PFSK-1 (cell line): ENCODE results near the gene IRF2BPL.

Source experiments
- POLR2AphosphoS5 ChIP-seq: IDR thresholded peaks from 2 replicates; pipeline ENCODE4 v1.6.1; 2012; ENCODE audit warnings: low read depth, mild to moderate bottlenecking, control low read depth, low read length, moderate library complexity
- SIN3A ChIP-seq: IDR thresholded peaks from 2 replicates; pipeline ENCODE4 v1.6.1; 2012; ENCODE audit warnings: mild to moderate bottlenecking, low read length, moderate library complexity, borderline replicate concordance; ENCODE audit not compliant: insufficient read depth
- TAF1 ChIP-seq: IDR thresholded peaks from 2 replicates; pipeline ENCODE4 v1.6.1; 2012; ENCODE audit warnings: low read length, control low read depth, borderline replicate concordance; ENCODE audit not compliant: insufficient read depth
- TF ChIP-seq, protein P1 (sequence below), 2 experiments: IDR thresholded peaks; 2 replicates each; pipeline versions ENCODE4 v1.6.1 to v1.8.0; 2011 to 2012; ENCODE audit warnings: low read depth in 2 of 2, low read length in 2 of 2, control low read depth in 1 of 2, inconsistent platforms in 1 of 2, mild to moderate bottlenecking in 1 of 2, moderate library complexity in 1 of 2; ENCODE audit not compliant: insufficient read depth in 1 of 2

DNA sequence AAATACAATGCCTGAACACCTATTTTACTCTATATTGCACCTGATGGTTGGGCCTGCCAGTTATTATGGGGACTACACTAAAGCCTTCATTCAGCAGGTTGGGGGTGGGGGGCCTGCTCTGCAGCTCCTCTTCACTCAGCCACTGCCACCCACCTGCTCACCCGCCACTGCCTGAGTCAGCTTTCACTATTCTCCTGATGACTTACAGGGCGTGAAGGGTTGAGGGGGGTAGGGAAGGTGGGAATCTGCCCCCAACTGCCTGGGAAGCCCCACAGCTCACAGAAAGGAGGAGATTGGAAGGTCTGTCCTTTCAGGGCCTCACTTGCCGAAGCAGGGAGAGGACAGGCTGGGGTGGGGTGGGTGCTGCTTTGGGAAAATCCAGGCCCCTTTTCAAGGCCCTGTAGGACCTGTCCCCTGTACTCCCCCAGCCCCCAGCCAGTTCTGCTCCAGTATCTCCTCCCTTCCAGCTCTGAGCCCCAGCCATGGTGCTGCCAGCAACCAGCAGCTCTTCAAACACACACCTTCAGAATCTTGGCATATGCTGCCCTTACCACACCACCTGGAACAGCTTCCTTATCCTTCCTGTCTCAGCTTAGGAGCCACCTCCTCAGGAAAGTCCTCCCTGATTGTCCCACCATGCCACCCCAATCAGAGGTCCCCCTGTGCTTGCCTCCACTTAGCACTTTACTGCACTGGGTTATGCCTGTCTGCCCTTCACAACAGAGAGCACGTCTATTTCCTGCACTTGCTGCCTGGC, 33.1 kb downstream of the IRF2BPL start:
- TF ChIP-seq, protein P1, sequence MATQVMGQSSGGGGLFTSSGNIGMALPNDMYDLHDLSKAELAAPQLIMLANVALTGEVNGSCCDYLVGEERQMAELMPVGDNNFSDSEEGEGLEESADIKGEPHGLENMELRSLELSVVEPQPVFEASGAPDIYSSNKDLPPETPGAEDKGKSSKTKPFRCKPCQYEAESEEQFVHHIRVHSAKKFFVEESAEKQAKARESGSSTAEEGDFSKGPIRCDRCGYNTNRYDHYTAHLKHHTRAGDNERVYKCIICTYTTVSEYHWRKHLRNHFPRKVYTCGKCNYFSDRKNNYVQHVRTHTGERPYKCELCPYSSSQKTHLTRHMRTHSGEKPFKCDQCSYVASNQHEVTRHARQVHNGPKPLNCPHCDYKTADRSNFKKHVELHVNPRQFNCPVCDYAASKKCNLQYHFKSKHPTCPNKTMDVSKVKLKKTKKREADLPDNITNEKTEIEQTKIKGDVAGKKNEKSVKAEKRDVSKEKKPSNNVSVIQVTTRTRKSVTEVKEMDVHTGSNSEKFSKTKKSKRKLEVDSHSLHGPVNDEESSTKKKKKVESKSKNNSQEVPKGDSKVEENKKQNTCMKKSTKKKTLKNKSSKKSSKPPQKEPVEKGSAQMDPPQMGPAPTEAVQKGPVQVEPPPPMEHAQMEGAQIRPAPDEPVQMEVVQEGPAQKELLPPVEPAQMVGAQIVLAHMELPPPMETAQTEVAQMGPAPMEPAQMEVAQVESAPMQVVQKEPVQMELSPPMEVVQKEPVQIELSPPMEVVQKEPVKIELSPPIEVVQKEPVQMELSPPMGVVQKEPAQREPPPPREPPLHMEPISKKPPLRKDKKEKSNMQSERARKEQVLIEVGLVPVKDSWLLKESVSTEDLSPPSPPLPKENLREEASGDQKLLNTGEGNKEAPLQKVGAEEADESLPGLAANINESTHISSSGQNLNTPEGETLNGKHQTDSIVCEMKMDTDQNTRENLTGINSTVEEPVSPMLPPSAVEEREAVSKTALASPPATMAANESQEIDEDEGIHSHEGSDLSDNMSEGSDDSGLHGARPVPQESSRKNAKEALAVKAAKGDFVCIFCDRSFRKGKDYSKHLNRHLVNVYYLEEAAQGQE (IDR thresholded peaks at IDR 0.05; ENCODE audit: insufficient read depth in 1 of 2, low read depth in 2 of 2, low read length in 2 of 2), result no peak
- TF ChIP-seq TAF1, result no peak
- TF ChIP-seq SIN3A, result no peak
- no peak for TF ChIP-seq POLR2AphosphoS5
